K562 (cell line): Measurements from ENCODE around the gene SPINK4. TPM values are rescaled to one million over a fixed set of nuclear protein-coding genes. Genes with fewer than 3 reads are reported as not detected.

Experiments
- CSDE1 ChIP-seq, 2 experiments: fragments of 450-650 bp; IDR thresholded peaks; 2 replicates each; pipeline ENCODE4 v1.6.1; 2016; ENCODE audit warnings: mild to moderate bottlenecking in 1 of 2
- CTCFL ChIP-seq: IDR thresholded peaks from 2 replicates; pipeline ENCODE4 v1.6.1; 2011; ENCODE audit warnings: borderline replicate concordance, low read depth, mild to moderate bottlenecking, moderate library complexity, low read length; ENCODE audit not compliant: insufficient read depth, poor library complexity, severe bottlenecking
- HNRNPUL1 ChIP-seq: fragments of 200-400 bp; formaldehyde crosslinking; IDR thresholded peaks from 2 replicates; pipeline ENCODE4 v1.6.1; 2017; ENCODE audit warnings: low read length
- HSF4 ChIP-seq: fragments of 250-450 bp; sonication (Bioruptor Pico); IDR thresholded peaks from 2 replicates; pipeline ENCODE4 v2.1.2; 2022; ENCODE audit warnings: mild to moderate bottlenecking, moderate library complexity, borderline replicate concordance
- RBFOX2 ChIP-seq: fragments of 200-400 bp; formaldehyde crosslinking; IDR thresholded peaks from 2 replicates; pipeline ENCODE4 v1.6.1; 2017; ENCODE audit warnings: low read depth, mild to moderate bottlenecking, low read length, moderate library complexity
- ZNF639 ChIP-seq, 2 experiments: fragments of 200-800 bp in 1 of 2; sonication (Bioruptor generic) in 1 of 2; sonication (generic) in 1 of 2; formaldehyde crosslinking in 1 of 2; IDR thresholded peaks in 1 of 2; conservative IDR thresholded peaks in 1 of 2; 2 replicates each; pipeline versions ENCODE4 v1.5.0 to v1.6.1; 2016 to 2020; ENCODE audit warnings: missing compliant biosample characterization in 1 of 2, missing genetic modification characterization in 1 of 2, missing genetic modification reagents in 1 of 2
- ZSCAN29 ChIP-seq: fragments of 450-650 bp; IDR thresholded peaks from 2 replicates; pipeline ENCODE4 v1.6.1; 2017
- polyA plus RNA-seq, 8 experiments: library from polyadenylated mRNA; depleted of rRNA in 4 of 8; stranded (reverse) in 5 of 8; unstranded in 3 of 8; fragments of >200 nt; fragmentation: Nextera tagmentation in 2 of 8; fragmentation: Illumina TruSeq in 1 of 8; extraction: Ambion mirVana in 2 of 8; extraction: Trizol in 1 of 8; gene quantifications; 2 replicates each; pipeline versions ENCODE4 v1.2.1 to v1.2.3, GENCODE V29; 2011 to 2014; ENCODE audit warnings: inconsistent platforms in 1 of 8, missing spikeins in 1 of 8
- total RNA-seq, 7 experiments: library from RNA; depleted of rRNA in 6 of 7; stranded (reverse); fragments of >200 nt in 6 of 7; fragmentation: Illumina TruSeq in 2 of 7; extraction: Trizol in 2 of 7; gene quantifications; 2 replicates each; pipeline versions ENCODE4 v1.2.1 to v1.2.3, GENCODE V29; 2011 to 2021; ENCODE audit warnings: low replicate concordance in 1 of 7
- TF ChIP-seq, protein P1 (sequence below): fragments of 200-800 bp; sonication (Bioruptor generic); IDR thresholded peaks from 2 replicates; pipeline ENCODE4 v1.6.1; 2016; ENCODE audit warnings: missing genetic modification characterization, missing compliant biosample characterization

SPINK4 gene
- total and polyA plus RNA-seq, 9 of the 15 experiments (the other 6 are each of a cell fraction or from before 2014, with no cell fraction given), result 0.74 to 5.5 (median 2.1) TPM; not detected in 2

DNA sequence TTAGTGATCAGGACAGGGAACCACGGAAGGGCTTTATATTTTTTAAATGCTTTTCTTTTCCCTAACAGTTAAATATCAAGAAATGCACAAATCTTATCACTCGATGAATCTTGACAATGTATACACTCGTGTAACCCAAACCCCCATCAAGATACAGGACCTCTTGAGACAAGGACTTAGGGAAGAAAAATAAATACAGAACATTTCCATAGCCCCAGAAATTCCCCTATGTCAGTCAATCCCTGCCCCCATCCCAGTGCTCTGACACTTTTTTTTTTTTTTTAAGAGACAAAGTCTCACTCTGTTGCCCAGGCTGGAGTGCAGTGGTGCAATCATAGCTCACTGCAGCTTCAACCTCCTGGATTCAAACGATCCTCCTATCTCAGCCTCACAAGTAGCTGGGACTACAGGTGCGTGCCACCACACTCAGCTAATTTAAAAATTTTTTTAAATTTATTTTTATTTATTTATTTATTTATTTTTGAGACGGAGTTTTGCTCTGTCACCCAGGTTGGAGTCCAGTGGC, 2.7 kb downstream of the SPINK4 start (continued):
- TF ChIP-seq, protein P1, sequence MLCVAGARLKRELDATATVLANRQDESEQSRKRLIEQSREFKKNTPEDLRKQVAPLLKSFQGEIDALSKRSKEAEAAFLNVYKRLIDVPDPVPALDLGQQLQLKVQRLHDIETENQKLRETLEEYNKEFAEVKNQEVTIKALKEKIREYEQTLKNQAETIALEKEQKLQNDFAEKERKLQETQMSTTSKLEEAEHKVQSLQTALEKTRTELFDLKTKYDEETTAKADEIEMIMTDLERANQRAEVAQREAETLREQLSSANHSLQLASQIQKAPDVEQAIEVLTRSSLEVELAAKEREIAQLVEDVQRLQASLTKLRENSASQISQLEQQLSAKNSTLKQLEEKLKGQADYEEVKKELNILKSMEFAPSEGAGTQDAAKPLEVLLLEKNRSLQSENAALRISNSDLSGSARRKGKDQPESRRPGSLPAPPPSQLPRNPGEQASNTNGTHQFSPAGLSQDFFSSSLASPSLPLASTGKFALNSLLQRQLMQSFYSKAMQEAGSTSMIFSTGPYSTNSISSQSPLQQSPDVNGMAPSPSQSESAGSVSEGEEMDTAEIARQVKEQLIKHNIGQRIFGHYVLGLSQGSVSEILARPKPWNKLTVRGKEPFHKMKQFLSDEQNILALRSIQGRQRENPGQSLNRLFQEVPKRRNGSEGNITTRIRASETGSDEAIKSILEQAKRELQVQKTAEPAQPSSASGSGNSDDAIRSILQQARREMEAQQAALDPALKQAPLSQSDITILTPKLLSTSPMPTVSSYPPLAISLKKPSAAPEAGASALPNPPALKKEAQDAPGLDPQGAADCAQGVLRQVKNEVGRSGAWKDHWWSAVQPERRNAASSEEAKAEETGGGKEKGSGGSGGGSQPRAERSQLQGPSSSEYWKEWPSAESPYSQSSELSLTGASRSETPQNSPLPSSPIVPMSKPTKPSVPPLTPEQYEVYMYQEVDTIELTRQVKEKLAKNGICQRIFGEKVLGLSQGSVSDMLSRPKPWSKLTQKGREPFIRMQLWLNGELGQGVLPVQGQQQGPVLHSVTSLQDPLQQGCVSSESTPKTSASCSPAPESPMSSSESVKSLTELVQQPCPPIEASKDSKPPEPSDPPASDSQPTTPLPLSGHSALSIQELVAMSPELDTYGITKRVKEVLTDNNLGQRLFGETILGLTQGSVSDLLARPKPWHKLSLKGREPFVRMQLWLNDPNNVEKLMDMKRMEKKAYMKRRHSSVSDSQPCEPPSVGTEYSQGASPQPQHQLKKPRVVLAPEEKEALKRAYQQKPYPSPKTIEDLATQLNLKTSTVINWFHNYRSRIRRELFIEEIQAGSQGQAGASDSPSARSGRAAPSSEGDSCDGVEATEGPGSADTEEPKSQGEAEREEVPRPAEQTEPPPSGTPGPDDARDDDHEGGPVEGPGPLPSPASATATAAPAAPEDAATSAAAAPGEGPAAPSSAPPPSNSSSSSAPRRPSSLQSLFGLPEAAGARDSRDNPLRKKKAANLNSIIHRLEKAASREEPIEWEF (CRISPR knock-in tag), result no peak
- TF ChIP-seq ZSCAN29 (no peak), HSF4 (no peak), CTCFL (no peak), CSDE1 (IDR thresholded peaks at IDR 0.05) (no peak), HNRNPUL1 (no peak), ZNF639 (CRISPR knock-in tag; conservative IDR thresholded peaks at IDR 0.05 in 1 of 2, IDR thresholded peaks at IDR 0.05 in 1 of 2) (no peak), RBFOX2 (no peak)
- TF ChIP-seq, all 486 proteins: peak for 0
